GM21360 (cell line): ENCODE data around the gene AP5Z1.

Experiments
- ATAC-seq: cut with Tn5 transposase; IDR thresholded peaks from one replicate; pipeline ENCODE4 v1.9.1; 2021; ENCODE audit warnings: mild to moderate bottlenecking, moderate library complexity; ENCODE audit not compliant: unreplicated experiment

The AP5Z1 gene

DNA sequence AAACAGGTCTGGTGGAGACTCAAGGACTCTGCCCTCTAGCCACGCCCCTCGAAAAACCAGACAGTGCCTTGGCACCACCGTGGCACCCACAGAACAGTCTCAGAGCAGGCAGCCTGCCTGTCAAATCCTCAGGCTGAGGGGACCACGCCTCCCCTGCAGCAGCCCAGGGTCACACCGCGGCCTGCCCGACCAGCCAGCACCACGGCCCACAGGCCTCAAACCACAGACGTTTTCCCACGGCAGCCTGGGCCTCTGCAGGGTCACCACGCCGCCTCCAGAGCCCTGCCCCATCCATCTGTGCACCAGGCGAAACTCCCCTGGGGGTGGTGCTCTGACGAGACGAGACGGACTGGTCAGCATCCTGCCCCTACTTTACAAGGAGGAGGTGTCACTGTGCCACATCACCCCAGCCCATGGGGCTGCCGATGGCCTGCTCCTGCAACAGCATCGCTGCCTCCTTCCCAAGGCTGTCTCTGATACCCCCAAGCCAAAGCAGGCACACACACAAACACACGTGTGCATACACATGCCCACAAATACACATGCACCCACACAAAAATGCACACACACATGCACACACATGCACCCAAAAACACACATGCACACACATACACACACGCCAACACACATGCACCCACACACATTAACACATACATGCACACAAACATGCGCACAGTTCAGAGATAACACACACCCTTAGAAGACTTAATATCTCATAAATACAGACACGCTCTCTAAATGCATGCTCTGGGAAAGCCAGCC, 61.8 kb downstream of the AP5Z1 start:
- ATAC-seq, result no peak

- no peak for ATAC-seq
Observed at GRCh38 chr7:4837803-4838625, 62.6 kb downstream of the AP5Z1 start.

GRCh38 chr7:4838626-4839334, 63.4 kb downstream of the AP5Z1 start:
- no peak for ATAC-seq

DNA sequence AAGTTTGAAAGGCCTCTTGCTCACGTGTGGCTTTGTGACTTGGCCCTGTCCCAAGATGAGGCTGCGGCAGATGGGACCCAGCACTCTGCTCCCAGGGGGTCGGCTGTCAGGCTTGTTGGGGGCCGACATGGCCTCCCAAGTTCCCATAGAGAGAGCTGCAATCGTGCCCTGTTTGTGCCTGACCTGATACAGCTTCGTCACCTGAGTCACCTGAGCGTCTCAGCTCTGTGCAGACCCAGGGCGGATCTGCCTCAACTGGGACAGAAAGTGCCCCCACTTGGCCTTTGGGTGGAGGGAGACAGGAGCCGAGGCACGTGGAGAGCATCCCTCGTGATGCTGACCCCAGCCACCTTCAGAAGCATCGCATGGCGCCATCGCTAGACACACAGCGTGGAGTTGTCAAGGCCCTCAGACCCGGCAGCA, 64.7 kb downstream of the AP5Z1 start:
- no peak for ATAC-seq
